DOHH2 (cell line): ENCODE results near the gene DNAJB12.

Experiments used
- H3F3A ChIP-seq: fragments of 200-600 bp; sonication (generic), shearing (Covaris generic); 2 replicates; pipeline ENCODE4 v1.6.0; 2016; ENCODE audit warnings: antibody characterized with exemption, mild to moderate bottlenecking; ENCODE audit not compliant: control insufficient read depth, insufficient read depth
- H3K27ac ChIP-seq: fragments of 200-600 bp; sonication (generic); 2 replicates; pipeline ENCODE4 v1.5.1; 2014; ENCODE audit warnings: low read depth, mild to moderate bottlenecking, low read length, moderate library complexity
- H3K27me3 ChIP-seq: fragments of 200-600 bp; sonication (generic); 2 replicates; pipeline ENCODE4 v1.6.1; 2014; ENCODE audit warnings: mild to moderate bottlenecking, low read length, mixed read lengths; ENCODE audit not compliant: control insufficient read depth
- H3K36me3 ChIP-seq: fragments of 200-600 bp; sonication (generic); 2 replicates; pipeline ENCODE4 v1.6.1; 2014; ENCODE audit warnings: mild to moderate bottlenecking, low read length, moderate library complexity, mixed read lengths; ENCODE audit not compliant: control insufficient read depth
- H3K4me1 ChIP-seq: fragments of 200-600 bp; sonication (generic); 2 replicates; pipeline ENCODE4 v1.6.1; 2014; ENCODE audit warnings: mild to moderate bottlenecking, low read length, mixed read lengths; ENCODE audit not compliant: control insufficient read depth
- H3K4me2 ChIP-seq: fragments of 200-600 bp; sonication (generic); 2 replicates; pipeline ENCODE4 v1.6.0; 2014; ENCODE audit warnings: mild to moderate bottlenecking, low read length, moderate library complexity
- H3K4me3 ChIP-seq: fragments of 200-600 bp; sonication (generic); 2 replicates; pipeline ENCODE4 v1.5.1; 2014; ENCODE audit warnings: mild to moderate bottlenecking, low read length, mixed read lengths
- H3K79me2 ChIP-seq: fragments of 200-600 bp; sonication (generic); 2 replicates; pipeline ENCODE4 v1.6.1; 2014; ENCODE audit warnings: mild to moderate bottlenecking, low read length, mixed read lengths; ENCODE audit not compliant: control insufficient read depth
- H3K9me2 ChIP-seq: fragments of 200-600 bp; sonication (generic); replicated peaks from 2 replicates; pipeline ENCODE4 v1.6.1; 2014; ENCODE audit warnings: mild to moderate bottlenecking, low read length, mixed read lengths; ENCODE audit not compliant: control insufficient read depth
- H3K9me3 ChIP-seq: fragments of 200-600 bp; sonication (generic); 2 replicates; pipeline ENCODE4 v1.6.1; 2014; ENCODE audit warnings: antibody characterized with exemption, low read length, mixed read lengths; ENCODE audit not compliant: control insufficient read depth, insufficient read depth
- H4K20me1 ChIP-seq: fragments of 200-600 bp; sonication (generic); 2 replicates; pipeline ENCODE4 v1.6.0; 2014; ENCODE audit warnings: low read depth, mild to moderate bottlenecking, antibody characterized with exemption, low read length, moderate library complexity; ENCODE audit not compliant: control insufficient read depth, insufficient read depth
- EZH2phosphoT487 ChIP-seq: fragments of 200-600 bp; sonication (generic); IDR thresholded peaks from 2 replicates; pipeline ENCODE4 v1.6.1; 2017; ENCODE audit warnings: borderline replicate concordance, mild to moderate bottlenecking, antibody characterized with exemption, low read length, moderate library complexity, mixed read lengths
- TF ChIP-seq, protein P1 (sequence below): fragments of 200-600 bp; sonication (generic); IDR thresholded peaks from one replicate; pipeline ENCODE4 v1.5.1; 2014; ENCODE audit warnings: antibody characterized with exemption, mild to moderate bottlenecking, low read depth, low read length; ENCODE audit not compliant: poor library complexity, severe bottlenecking

The DNAJB12 gene

DNA sequence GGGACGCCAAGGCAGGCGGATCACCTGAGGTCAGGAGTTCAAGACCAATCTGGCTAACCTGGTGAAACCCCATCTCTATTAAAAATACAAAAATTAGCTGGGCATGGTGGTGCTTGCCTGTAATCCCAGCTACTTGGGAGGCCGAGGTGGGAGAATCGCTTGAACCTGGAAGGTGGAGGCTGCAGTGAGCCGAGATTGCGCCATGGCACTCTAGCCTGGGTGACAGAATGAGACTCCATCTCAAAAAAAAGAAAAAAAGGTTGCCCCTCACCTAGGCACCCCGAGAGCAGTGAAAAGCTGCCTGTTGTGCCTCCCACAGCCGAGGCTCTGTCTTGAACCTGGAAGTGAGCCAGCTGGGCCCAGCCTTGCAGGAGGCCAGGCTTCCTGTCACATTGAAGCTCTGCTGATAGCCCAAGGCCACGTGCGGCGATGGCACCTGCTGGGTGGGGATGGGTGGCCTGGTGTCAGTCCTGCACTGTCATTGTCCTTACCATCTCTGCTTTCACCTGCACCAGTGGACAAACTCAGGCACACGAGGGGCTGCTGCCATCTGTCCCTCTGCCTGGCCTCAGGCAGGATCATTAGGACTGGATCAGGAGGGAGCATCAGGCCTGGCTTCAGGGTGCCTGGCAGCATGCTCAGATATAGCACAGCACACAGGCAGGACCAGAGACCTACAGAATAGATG is 37.8 kb downstream of the DNAJB12 start:
- H3K4me2 ChIP-seq, result peak overlapping the region; percentile 50
- H3K79me2 ChIP-seq, result peaks cover 12% of the 10 kb centered on the region
- H3K9me2 ChIP-seq, result no peaks in the 10 kb centered on the region
- no peaks in the 10 kb centered on the region for H3K9me3 ChIP-seq
- TF ChIP-seq EZH2phosphoT487, result no peak
- TF ChIP-seq, protein P1, sequence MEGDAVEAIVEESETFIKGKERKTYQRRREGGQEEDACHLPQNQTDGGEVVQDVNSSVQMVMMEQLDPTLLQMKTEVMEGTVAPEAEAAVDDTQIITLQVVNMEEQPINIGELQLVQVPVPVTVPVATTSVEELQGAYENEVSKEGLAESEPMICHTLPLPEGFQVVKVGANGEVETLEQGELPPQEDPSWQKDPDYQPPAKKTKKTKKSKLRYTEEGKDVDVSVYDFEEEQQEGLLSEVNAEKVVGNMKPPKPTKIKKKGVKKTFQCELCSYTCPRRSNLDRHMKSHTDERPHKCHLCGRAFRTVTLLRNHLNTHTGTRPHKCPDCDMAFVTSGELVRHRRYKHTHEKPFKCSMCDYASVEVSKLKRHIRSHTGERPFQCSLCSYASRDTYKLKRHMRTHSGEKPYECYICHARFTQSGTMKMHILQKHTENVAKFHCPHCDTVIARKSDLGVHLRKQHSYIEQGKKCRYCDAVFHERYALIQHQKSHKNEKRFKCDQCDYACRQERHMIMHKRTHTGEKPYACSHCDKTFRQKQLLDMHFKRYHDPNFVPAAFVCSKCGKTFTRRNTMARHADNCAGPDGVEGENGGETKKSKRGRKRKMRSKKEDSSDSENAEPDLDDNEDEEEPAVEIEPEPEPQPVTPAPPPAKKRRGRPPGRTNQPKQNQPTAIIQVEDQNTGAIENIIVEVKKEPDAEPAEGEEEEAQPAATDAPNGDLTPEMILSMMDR, result no peak
- H4K20me1 ChIP-seq, result no peaks in the 10 kb centered on the region
- peak overlapping the region; percentile 24; the same call in 1 of the 2 replicates for H3K4me3 ChIP-seq
- H3K27ac ChIP-seq, result peak overlapping the region; percentile 99
- no peaks in the 10 kb centered on the region for H3K36me3 ChIP-seq
- peaks cover 37% of the 10 kb centered on the region for H3F3A ChIP-seq
- no peaks in the 10 kb centered on the region for H3K27me3 ChIP-seq
- peaks cover 72% of the 10 kb centered on the region for H3K4me1 ChIP-seq

DNA sequence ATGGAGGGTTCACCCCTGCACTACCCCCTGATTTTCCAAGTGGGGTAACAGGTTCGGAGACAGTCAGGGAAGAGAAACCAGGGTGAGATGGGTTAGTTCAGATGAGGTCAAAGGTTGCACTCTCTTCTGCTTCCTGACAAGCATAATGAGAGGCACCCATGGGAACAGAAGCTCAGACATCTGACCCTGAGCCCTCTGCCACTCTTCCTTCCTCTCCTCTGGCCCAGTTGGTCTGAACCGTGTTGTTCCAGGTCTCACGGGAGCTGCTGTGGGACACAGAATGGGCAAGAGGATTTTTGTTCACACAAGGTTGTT is 38.4 kb downstream of the DNAJB12 start:
- Histone ChIP-seq H3K79me2 (peaks cover 12% of the 10 kb centered on the region), H3K27me3 (no peaks in the 10 kb centered on the region), H4K20me1 (no peaks in the 10 kb centered on the region), H3K9me2 (no peaks in the 10 kb centered on the region), H3K4me1 (peaks cover 71% of the 10 kb centered on the region), H3K4me3 (no peak overlapping the region), H3K9me3 (no peaks in the 10 kb centered on the region), H3K36me3 (no peaks in the 10 kb centered on the region), H3F3A (peaks cover 32% of the 10 kb centered on the region), H3K27ac (peak overlapping the region; percentile 99), H3K4me2 (peak overlapping the region; percentile 50)
- TF ChIP-seq, protein P1, result no peak
- TF ChIP-seq EZH2phosphoT487, result no peak

DNA sequence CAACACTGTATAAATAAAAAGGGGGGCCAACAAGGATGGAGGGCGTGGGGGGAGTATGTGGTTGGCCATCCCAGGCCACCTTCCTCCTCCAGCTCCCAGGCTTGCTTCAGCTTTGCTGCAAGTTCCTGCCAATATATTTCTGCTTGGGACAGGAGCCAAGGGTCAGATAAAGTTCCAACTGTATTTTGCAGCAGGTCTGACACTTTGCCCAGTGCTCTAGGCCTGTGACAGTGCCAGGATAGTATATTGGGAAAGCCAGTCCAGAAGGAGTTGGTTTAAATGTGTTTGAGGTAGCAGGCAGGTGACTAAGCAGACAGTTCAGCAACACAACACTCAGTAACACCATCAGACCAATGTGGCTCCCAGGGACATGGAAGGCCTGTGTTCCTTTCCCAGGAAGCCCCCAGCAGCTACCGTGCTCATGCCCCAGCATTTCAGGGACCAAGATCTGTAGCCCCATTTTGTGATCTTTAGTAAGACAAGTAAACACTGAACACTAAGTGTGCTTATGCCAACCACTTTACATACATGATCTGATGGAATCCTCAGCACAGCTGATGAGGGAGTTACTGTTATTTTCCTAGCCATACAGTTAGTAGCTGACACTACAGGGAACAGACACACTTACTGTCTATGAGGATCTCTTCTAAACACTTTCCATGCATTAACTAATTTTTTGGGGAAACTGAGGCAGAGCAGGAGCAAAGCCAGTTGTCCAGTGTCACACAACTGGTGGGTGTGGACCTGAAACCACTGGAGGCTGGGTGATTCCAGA is 38.9 kb downstream of the DNAJB12 start:
- Histone ChIP-seq H4K20me1 (no peaks in the 10 kb centered on the region), H3K27me3 (no peaks in the 10 kb centered on the region), H3K9me2 (no peaks in the 10 kb centered on the region), H3K79me2 (peaks cover 12% of the 10 kb centered on the region), H3F3A (peaks cover 26% of the 10 kb centered on the region), H3K4me3 (no peak overlapping the region), H3K27ac (peak overlapping the region; percentile 99; the same call in 1 of the 2 replicates), H3K4me1 (peaks cover 70% of the 10 kb centered on the region), H3K4me2 (peak overlapping the region; percentile 50), H3K9me3 (no peaks in the 10 kb centered on the region), H3K36me3 (no peaks in the 10 kb centered on the region)
- no peak for TF ChIP-seq EZH2phosphoT487
- TF ChIP-seq, protein P1, result no peak
